ENCODE data around the gene FBXO38. TPM values are rescaled to one million over a fixed set of nuclear protein-coding genes. Genes with fewer than 3 reads are reported as not detected.

The FBXO38 gene
- total and polyA plus RNA-seq, 7 donors, result 13.3 to 42.7 (median 31.4) TPM

- ATAC-seq, result no peak
- no peak overlapping the region for H3K27ac ChIP-seq
- H3K27me3 ChIP-seq (ENCODE audit: insufficient read depth in 3 of 3, low read length in 2 of 3), result no peaks in the 10 kb centered on the region
- DNase-seq, result no peak
- 84 to 86% (median 85%) methylated on average over 5 of the region's 5 CpGs for WGBS, 3 donors
- H3K4me3 ChIP-seq, result no peak overlapping the region
- peaks cover 4 to 81% of the 10 kb centered on the region in 2 donors for H3K36me3 ChIP-seq (ENCODE audit: insufficient read depth in 1 of 2, low read depth in 1 of 2)
- intact Hi-C loops (cut with DNase I), result no loop called here
- no peaks in the 10 kb centered on the region for H3K4me1 ChIP-seq
- no peaks in the 10 kb centered on the region for H3K9me3 ChIP-seq
- no peak for TF ChIP-seq CTCF (IDR thresholded peaks at IDR 0.05)
Measured at GRCh38 chr5:148398698-148399121, 15.0 kb downstream of the FBXO38 start.

GRCh38 chr5:148401604-148402003 lies 17.8 kb downstream of the FBXO38 start:
- TF ChIP-seq CTCF (IDR thresholded peaks at IDR 0.05), result no peak
- no peak for DNase-seq
- Histone ChIP-seq H3K36me3 (ENCODE audit: insufficient read depth in 1 of 2, low read depth in 1 of 2) (peaks cover 4 to 91% of the 10 kb centered on the region in 2 donors), H3K4me3 (no peak overlapping the region), H3K9me3 (no peaks in the 10 kb centered on the region), H3K27ac (no peak overlapping the region), H3K27me3 (ENCODE audit: insufficient read depth in 3 of 3, low read length in 2 of 3) (no peaks in the 10 kb centered on the region), H3K4me1 (no peaks in the 10 kb centered on the region)
- 67 to 79% (median 72%) methylated on average over 2 of the region's 2 CpGs for WGBS, 3 donors
- ATAC-seq, result no peak
- intact Hi-C loops (cut with DNase I), result no loop called here

GRCh38 chr5:148403344-148403743 lies 19.6 kb downstream of the FBXO38 start:
- no peak for TF ChIP-seq CTCF (IDR thresholded peaks at IDR 0.05)
- H3K4me1 ChIP-seq, result no peaks in the 10 kb centered on the region
- peaks cover 4 to 99% of the 10 kb centered on the region in 2 donors for H3K36me3 ChIP-seq (ENCODE audit: insufficient read depth in 1 of 2, low read depth in 1 of 2)
- H3K27me3 ChIP-seq (ENCODE audit: insufficient read depth in 3 of 3, low read length in 2 of 3), result no peaks in the 10 kb centered on the region
- no peaks in the 10 kb centered on the region for H3K9me3 ChIP-seq
- no peak overlapping the region for H3K27ac ChIP-seq
- DNase-seq, result no peak
- no peak overlapping the region for H3K4me3 ChIP-seq
- intact Hi-C loops (cut with DNase I), result no loop called here
- ATAC-seq, result peak in 3 of 4 donors; percentile 42 to 73 (median 55)

- intact Hi-C loops (cut with DNase I), result no loop called here
- Histone ChIP-seq H3K4me1 (no peaks in the 10 kb centered on the region), H3K27ac (no peak overlapping the region), H3K36me3 (ENCODE audit: insufficient read depth in 1 of 2, low read depth in 1 of 2) (peaks cover 9 to 100% of the 10 kb centered on the region in 2 donors), H3K4me3 (no peak overlapping the region), H3K27me3 (ENCODE audit: insufficient read depth in 3 of 3, low read length in 2 of 3) (no peaks in the 10 kb centered on the region), H3K9me3 (no peaks in the 10 kb centered on the region)
- TF ChIP-seq CTCF (IDR thresholded peaks at IDR 0.05), result no peak
- no peak for ATAC-seq
- no peak for DNase-seq
- 82 to 94% (median 90%) methylated on average over 3 of the region's 3 CpGs for WGBS, 3 donors
Measured at GRCh38 chr5:148406406-148406805, 22.6 kb downstream of the FBXO38 start.

GRCh38 chr5:148408092-148408491 lies 24.3 kb downstream of the FBXO38 start:
- Histone ChIP-seq H3K27me3 (ENCODE audit: insufficient read depth in 3 of 3, low read length in 2 of 3) (no peaks in the 10 kb centered on the region), H3K9me3 (no peaks in the 10 kb centered on the region), H3K4me3 (no peak overlapping the region), H3K27ac (no peak overlapping the region), H3K36me3 (ENCODE audit: insufficient read depth in 1 of 2, low read depth in 1 of 2) (peaks cover 9 to 100% of the 10 kb centered on the region in 2 donors), H3K4me1 (no peaks in the 10 kb centered on the region)
- no peak for ATAC-seq
- intact Hi-C loops (cut with DNase I), result no loop called here
- no peak for DNase-seq
- 90 to 93% (median 92%) methylated on average over 3 of the region's 3 CpGs for WGBS, 3 donors
- TF ChIP-seq CTCF (IDR thresholded peaks at IDR 0.05), result no peak

Measured in psoas muscle (tissue), 8 donors.